EH (cell line): ENCODE measurements around the gene CFAP97D2.
A peak's percentile ranks its signal among the peaks of the same experiment; 100 is the strongest.

Experiments used
- DNase-seq: peaks from one replicate; pipeline ENCODE4 v3.0.0-alpha.2; 2015; ENCODE audit warnings: low read depth

The CFAP97D2 gene

DNA sequence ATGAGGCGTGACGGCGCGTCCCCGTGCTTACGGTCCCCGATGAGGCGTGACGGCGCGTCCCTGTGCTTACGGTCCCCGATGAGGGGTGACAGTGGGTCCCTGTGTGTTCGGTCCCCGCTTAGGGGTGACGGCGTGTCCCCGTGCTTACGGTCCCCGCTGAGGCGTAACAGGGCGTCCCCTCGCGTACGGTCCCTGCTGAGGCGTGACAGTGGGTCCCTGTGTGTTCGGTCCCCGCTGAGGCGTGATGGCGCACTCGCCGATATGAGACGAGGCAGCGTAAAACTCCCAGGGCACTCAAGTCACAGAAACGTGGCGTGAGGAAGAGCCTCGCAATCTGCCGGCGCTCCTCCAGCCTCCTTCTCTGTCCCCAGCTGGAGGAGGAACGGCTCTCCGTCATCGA, 20.9 kb downstream of the CFAP97D2 start:
- peak; percentile 9 for DNase-seq

DNA sequence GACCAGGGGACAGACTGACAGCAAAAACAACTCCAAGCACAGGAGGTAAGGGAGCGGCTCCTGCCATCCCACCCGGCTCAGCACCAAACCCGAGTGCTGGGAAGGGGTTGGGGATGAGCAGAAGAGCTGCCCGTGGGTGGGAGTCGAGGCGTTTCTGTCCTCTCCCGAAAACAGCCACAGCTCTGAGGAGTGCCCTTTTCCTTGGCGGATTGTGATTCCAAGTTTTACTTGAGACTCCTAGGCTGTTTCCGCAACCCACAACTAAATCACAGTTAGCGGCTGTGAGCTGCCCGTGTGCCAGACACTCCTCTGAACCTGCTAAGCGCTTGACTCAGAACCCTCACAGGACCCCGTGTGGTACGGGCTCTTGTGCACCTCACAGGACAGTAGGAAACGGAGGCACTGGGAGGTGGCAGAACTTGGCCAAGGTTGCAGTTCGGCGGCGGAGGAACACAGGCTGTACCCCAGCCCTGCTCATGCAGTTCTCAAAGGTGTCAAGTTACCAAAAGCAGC, 21.4 kb downstream of the CFAP97D2 start:
- DNase-seq = peak; percentile 35

DNA sequence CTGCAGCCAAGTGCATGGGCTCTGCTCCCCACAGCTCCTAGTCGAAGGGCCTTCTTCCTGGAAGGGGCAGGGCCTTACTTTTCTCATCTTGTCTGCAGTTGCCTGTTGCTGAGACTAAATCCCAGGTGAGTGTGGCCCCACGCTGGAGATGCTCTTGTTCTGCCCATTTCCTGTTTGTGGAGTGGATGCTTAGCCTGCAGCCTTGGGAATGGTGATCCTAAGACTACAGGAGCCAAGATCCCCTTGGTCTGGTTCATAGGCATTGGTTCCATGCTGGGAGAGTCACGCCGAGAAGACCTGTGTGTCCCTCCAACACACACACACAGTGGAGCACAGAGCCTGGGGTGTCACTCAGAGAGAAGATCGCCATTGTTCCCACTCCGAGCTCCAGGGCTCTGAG, 23.5 kb downstream of the CFAP97D2 start:
- no peak for DNase-seq

DNA sequence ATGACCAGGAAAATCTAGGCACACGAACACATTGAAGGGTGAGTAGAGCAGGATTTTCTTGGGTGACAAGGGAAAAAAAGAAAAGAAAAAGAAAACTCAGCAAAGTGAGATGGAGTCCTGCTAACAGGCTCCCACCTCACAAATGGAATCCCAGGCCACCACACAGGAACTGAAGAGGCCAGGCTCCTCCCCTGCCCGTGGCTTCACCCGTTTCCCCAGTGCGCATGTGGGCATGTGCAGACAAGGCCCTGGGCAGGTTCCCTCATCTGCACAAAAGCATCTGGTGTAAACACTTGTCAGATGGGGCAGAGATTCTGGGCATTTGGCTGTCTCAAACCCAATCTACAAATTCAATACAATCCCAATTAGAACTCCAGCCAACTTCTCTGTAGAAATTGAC, 24.5 kb downstream of the CFAP97D2 start:
- DNase-seq = no peak

DNA sequence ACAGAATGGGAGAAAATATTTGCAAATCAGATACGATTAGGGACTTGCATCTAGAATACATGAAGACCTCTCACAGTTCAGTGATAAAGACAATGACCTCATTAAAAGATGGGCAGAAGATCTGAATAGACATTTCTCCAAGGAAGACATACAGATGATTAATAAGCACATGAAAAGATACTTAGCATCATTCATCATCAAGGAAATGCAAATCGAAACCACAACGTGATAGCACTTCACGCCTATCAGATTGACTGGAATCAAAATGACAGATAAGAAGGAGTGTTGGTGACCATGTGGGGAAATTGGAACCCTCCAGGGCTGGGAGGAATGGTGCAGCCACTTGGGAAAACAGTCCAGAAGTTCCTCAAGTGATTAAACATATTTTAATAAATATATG, 25.8 kb downstream of the CFAP97D2 start:
- DNase-seq = no peak

DNA sequence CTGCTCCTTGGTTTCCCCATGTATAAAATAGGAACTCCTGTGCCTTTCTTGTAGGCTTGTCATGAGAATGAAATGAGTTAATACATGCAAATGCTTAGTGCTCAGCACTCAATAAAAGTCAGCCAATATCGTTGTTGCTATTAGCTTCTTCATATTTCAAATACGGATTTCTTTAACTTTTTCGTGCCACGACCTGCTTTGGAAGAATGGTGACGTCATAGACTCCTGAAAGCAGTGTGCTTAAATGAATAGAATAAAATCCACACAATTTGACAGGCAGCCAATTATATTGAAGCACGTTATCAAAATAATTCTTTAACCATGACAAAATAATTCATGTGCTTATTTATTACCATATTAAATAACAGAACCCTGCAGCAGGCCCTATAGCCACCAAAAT, 29.1 kb downstream of the CFAP97D2 start:
- DNase-seq = no peak

DNA sequence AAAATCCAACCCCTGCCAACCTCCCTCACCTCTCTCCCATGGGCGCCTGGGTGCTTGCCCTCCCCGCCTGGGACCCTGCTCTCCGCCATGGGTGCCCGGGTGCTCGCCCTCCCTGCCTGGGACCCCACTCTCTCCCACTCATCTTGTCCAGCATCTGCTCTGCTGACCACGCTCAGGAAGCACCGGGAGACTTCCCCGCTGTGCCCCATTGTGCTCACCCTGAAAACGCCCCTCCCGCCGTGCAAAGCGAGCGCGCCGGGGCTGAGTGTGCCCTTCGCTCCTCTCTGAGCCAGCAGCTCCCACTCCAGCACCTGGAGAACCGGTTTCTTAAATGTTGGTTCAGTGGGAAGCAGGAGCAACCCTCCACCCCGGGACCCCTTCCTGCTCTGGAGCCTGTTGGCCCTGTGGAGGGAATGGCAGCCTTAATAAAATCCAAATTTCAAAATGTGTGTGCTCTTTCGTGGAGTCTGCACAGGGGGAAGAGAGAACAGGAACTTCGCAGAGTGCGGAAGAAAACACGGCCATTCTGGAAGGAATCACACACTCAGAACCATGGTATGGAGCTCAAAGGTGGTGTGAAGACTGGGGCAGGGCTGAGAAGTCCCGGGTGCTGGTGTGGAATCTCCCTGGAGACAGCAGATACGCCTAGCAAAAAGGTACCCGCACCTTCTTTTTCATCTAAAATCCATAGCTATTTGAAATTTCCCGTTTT, 32.5 kb downstream of the CFAP97D2 start:
- no peak for DNase-seq

DNA sequence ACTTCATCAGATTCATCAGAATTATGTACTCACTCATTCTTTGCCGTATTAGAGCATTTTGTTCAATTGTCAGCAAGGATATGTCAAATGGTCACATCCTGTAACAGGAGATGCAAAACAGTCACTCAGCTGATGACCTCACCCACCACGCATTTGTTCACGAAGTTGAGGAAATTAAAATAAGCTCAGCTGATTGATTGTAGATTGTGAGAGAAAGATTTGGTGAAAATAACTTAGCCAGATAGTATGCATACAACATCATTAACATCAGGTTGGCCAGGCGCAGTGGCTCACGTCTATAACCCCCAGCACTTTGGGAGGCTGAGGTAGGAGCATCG, 33.1 kb downstream of the CFAP97D2 start:
- DNase-seq = peak; percentile 66

DNA sequence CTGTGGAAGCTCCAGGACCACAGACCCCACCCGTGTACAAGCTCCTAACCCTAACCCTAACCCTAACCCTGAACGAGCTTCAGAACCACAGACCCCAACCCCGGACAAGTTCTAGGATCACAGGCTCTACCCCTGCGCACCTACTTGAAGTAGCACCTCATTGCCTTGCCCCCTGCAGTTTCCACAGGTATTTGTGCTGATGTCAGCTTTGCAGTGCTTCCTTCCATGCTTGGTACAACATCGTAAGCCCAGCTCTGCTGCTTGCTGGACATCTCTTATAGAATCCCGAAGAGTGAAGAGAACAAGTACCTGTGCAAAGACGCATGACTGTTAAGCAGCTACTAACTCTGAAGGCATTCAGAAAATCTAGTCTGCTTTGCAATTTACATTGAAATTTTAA, 34.9 kb downstream of the CFAP97D2 start:
- DNase-seq = no peak

DNA sequence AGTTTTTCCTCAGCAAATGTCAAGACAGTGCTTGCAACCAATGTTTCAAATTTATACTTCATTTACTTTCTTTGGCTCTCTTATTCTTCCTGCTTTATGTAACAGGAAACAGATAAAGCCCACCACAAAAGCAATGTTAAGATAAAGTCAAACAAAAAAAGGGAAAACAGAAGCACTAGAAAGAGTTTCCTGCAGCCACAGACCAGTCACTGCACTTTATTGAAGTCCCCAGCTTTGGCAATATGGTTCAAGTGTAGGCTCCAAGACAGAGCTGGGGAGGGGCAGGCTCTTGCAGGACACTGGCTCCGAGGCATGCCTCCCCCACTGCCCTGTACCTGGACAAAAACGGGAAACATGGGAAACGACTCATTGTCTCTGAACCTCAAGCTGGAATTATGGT, 40.3 kb downstream of the CFAP97D2 start:
- no peak for DNase-seq

DNA sequence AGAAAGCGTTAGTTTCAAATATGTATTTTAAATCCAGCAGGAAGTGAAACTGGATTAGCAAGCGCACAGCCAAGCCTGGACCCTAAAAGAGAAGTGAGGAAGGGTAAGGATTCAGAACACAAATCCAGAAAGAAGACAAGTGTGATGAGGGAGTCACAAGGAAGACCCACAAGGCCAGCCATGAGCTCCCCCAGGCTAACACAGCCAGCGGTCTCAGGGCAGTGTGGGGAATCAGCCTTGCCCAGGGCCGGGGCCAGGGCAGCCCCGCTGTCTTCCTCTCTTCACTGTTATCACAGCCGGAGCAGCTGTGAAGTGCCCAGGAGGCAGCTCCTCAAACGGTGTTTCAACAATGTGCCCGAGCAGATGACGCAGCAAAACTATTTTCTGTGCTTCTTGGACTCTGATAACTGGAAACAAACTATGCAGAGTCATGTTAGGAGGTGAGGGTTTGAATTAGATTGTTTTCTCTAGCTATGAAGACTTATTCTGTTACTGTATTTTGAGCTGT, 43.5 kb downstream of the CFAP97D2 start:
- no peak for DNase-seq

DNA sequence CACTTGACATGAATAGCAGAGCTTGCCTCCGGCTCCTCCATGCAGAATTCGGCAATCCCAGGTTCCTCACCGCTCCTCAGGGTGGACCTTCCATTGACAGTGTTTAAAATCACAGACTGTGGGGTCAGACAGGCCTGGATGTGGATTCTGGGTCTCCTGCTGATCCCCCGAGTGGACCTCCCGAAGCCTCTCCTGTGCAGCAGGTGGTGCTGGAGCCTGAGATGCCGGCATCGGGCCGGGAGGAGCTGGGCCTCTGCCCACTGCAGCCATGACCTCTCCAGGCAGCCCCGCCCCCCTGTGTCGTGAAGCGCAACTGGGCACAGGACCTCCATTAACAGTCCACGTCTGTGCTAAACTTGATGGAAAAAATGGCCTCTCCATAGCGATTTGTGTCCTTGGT, 45.1 kb downstream of the CFAP97D2 start:
- no peak for DNase-seq

DNA sequence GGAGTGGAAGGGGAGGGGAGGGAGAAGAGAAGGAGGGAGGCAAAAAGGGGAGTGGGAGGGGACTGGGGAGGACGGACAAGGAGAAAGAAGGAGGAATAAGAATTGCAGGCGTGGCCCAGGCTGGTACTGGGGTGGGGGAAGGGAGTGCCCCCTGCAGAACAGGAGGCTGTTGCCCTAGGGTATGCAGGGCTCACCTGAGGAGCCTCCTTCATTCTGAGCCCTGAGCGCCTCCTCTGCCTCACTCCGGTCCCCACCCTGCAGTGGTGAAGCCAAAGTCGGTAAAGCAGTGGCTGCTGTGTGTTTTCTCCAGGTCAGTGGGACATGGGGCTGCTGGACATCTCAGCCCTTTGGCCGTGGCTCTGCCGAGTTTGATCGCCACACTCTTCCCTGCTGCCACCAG, 46.6 kb downstream of the CFAP97D2 start:
- DNase-seq = no peak

DNA sequence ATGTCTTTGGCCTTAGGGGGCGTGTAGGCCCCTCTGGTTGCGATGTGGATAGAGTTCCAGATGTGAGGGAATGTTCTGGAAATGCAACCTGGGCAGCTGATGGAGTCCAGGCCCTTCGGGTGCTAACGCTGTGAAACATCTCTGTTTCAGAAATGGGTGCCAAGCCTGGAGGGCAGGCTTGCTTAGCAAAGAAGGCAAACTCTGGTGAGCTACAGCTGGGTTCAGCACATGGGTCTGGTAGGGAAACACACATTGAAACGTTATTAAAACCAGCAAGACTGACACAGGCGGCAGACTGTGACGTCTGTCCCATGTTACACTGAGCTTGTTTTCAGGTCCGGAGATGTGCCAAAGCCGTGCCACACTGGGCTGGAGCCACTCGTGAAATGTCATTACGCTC, 47.0 kb downstream of the CFAP97D2 start:
- DNase-seq = no peak

DNA sequence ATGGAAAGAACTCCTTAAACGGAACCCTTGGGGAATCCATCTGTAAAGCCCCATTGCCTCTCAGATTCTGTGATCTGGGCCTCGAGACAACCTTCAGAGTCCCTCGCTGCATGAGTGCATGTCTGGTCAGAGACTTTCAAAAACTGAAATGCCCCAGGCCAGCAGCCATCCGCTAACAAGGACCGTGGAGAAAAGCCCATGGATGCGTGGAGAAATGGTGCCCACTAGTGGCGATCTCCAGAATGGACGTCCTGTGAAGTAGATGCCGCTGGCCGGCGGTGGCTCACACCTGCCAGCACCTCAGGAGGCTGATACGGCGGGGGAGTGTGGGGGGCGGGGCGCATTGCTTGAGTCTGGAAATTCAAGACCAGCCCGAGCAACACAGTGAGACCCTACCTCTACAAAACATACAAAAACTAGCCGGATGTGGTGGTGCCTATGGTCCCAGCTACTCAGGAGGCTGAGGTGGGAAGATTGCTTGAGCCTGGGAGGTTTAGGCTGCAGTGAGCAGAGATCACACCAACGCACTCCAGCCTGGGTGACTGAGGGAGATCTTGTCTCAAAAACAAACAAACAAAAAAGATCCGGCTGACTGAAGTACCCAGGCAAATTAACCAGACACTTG, 47.8 kb downstream of the CFAP97D2 start:
- peak; percentile 84 for DNase-seq

DNA sequence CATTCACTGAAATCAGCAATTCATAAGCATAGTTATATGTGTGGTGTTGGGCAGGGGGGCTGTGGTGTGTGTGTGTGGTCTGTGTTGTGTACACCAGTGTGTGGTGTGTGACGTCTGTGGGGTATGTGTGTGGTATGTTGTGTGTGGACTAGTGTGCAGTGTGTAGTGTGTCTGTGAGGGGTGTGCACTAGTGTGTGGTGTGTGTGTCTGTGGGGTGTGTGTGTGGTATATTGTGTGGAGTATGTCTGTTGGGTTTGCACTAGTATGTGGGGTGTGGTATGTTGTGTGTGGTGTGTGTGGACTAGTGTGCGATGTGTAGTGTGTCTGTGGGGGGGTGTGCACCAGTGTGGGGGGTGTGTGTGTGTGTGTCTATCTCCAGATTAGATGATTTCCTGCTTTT, 48.5 kb downstream of the CFAP97D2 start:
- DNase-seq = no peak

DNA sequence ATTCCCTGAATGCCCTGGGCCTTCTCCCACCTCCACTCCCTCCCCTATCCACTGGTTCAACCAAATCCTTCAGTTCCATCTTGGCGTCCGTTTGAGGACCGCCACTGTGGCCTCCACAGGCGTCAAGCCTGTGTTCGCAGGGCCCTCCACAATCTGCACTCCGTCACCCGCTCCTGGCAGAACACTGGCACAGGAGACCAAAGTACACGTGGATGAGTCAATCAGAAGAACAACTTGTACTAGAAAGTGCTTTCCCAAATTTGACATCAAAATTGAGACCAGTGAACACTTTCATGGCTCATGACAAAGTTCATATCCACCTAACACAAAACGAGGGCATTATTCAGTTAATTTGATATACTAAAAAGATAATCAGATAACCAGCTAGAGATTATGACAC, 49.1 kb downstream of the CFAP97D2 start:
- no peak for DNase-seq

DNA sequence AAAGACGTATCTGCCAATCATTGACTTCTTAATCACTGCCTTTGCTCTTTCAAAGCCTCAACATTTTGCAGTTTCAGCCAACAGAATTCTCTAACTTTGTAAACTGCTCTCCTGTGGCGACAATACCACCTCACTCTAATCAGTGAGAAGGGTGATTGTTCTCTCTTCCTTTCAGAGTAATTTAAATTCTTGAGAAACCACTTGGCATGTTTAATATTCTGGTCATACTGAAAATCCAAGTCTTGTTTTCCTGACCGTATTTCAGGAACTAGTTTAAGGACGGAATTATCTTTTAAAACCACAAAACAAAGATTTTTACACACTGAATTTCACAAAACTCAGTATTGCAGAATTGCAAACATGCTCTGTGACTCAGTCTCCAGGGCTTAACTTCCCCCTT, 50.4 kb downstream of the CFAP97D2 start:
- DNase-seq = no peak

DNA sequence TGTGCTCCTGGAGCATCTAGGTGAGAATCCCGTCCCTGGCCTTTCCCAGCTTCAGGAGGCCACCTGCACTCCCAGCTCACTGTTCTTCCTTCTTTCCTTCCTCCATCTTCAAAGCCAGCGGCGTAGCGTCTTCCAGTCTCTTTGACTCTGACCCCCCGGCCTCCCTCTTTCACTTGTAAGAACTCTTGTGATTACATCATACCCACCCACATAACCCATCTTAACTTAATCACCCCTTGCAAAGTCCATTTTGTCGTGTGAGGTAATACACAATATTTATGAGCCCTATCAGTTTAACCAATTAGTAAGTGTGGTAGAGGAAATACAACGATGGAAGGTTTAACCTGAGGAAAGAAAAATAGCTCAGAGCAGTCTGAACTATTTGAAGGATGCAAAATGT, 51.1 kb downstream of the CFAP97D2 start:
- peak; percentile 28 for DNase-seq

DNA sequence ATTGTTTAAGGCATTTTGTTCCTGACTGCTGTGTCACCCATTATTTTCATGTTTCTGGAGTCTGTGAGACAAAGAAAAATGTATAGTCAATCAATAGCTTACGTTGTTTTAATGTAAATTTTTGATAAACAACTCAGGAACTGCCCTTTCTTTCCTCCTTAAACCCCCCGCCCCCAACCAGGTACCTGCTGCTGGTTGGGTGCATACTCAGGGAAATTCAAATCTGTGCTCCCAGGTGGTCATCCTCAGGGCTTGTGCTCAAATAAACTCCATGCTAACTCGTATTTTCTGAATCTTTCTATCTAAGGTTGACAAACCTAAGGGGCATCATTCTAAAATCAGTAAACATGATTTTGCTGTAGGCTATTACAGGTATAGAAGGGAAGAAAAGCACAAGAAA, 51.5 kb downstream of the CFAP97D2 start:
- no peak for DNase-seq

DNA sequence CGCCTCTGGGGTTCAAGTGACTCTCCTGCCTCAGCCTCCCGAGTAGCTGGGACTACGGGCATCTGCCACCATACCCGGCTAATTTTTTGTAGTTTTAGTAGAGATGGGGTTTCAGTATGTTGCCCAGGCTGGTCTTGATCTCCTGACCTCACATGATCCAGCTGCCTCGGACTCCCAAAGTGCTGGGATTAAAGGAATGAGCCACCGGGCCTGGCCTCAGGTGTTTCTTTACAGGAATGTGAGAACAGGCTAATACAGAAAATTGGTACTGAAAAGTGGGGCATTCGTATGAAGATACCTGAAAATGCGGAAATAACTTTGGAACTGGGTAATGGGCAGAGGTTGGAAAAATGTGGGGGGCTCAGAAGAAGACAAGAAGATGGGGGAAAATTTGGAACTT, 52.8 kb downstream of the CFAP97D2 start:
- no peak for DNase-seq

DNA sequence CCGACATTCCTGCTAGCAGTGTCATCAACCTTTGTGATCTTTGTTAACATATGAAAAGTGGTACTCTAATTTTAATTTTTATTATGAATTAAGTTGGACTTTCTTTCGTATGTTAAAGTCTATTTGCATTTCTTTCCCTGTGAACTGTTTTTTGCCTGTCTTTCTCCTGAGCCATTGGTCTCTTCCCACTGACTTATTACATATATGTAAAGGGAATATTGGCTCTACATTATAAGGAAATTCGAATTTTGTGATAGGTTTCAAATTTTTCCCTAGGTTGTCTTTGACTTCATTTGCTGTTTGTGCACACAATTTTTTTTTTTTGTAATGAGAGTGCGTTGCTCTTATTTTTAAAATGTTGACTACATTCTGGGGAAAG, 55.2 kb downstream of the CFAP97D2 start:
- no peak for DNase-seq

DNA sequence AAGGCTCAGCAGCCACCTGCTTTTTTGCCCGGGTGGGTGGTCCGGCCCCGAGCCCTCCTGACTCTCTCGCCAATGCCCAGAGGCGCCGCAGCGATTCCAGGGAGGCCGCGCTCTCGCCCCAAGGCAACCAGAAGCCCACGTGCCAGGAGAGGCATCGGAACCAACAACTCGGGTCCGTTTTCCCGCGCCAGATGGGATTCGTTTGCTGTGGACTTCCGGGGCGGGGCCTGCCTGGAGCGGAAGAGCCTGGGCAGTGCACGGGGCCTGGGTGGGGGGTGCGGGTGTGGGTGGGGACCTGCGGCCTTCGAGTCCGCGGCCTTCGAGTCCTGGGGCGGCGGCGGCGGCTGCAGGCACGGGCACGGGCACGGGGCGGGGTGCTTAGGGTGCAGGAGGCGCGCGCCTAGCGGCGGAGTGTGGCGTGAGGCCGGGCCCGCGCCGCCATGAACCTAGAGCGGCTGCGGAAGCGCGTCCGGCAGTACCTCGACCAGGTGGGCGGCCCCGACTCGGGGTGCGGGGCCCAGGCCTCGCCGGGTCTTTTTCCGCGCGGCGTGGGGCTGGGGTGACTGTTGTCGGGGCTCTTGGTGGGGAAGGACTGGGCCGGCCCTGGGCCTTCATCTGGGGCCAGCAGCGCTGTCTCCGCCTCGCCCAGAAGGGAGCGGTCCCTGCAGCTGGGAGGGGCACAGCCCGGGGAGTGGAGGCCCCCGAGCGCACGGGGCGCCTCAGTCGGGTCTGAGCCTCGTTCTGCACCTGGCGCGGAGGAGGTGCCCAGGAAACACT, 55.8 kb downstream of the CFAP97D2 start, which contains the start of gene CDC16:
Gene CDC16, plus strand, starts transcription at position 253 of the 777 bp plus-strand sequence. Its CDS starts 188 bp downstream, at position 441.
- peak; percentile 92 for DNase-seq
